Mesendoderm (in vitro differentiated cells): Measurements from ENCODE around the gene RNF217.

Experiments
- DNase-seq: peaks from one replicate; pipeline ENCODE4 v3.0.0; 2013
- H2AK5ac ChIP-seq: 2 replicates; pipeline ENCODE4 v1.6.1; 2013; ENCODE audit warnings: low read length, inconsistent platforms
- H2BK120ac ChIP-seq: 2 replicates; pipeline ENCODE4 v1.6.1; 2013; ENCODE audit warnings: low read depth, mild to moderate bottlenecking, low read length, moderate library complexity, mixed read lengths
- H2BK15ac ChIP-seq: replicated peaks from 2 replicates; pipeline ENCODE4 v1.6.1; 2013; ENCODE audit warnings: low read depth, mild to moderate bottlenecking, moderate library complexity
- H2BK5ac ChIP-seq: 2 replicates; pipeline ENCODE4 v1.6.1; 2013; ENCODE audit warnings: low read length, inconsistent platforms
- H3K18ac ChIP-seq: 2 replicates; pipeline ENCODE4 v1.6.1; 2013; ENCODE audit warnings: mild to moderate bottlenecking, low read length, mixed read lengths
- H3K23ac ChIP-seq: one replicate; pipeline ENCODE4 v1.6.1; 2013; ENCODE audit warnings: low read length
- H3K27ac ChIP-seq: 2 replicates; pipeline ENCODE4 v1.5.1; 2013; ENCODE audit warnings: low read depth, mild to moderate bottlenecking, inconsistent platforms, low read length, moderate library complexity
- H3K27me3 ChIP-seq: 2 replicates; pipeline ENCODE4 v1.6.1; 2013; ENCODE audit warnings: low read length, control low read depth, mild to moderate bottlenecking, inconsistent platforms; ENCODE audit not compliant: insufficient read depth, poor library complexity
- H3K36me3 ChIP-seq: 2 replicates; pipeline ENCODE4 v1.6.1; 2013; ENCODE audit warnings: low read length, inconsistent platforms; ENCODE audit not compliant: control insufficient read depth, insufficient read depth
- H3K4ac ChIP-seq: one replicate; pipeline ENCODE4 v1.6.1; 2013; ENCODE audit warnings: low read depth, mild to moderate bottlenecking, low read length, moderate library complexity
- H3K4me1 ChIP-seq: 2 replicates; pipeline ENCODE4 v1.6.1; 2013; ENCODE audit warnings: low read depth, low read length, inconsistent platforms; ENCODE audit not compliant: control insufficient read depth
- H3K4me2 ChIP-seq: 2 replicates; pipeline ENCODE4 v1.6.1; 2013; ENCODE audit warnings: low read length
- H3K4me3 ChIP-seq: 2 replicates; pipeline ENCODE4 v1.5.1; 2013; ENCODE audit warnings: mild to moderate bottlenecking, low read length
- H3K56ac ChIP-seq: one replicate; pipeline ENCODE4 v1.6.1; 2013; ENCODE audit warnings: low read length
- H3K79me1 ChIP-seq: 2 replicates; pipeline ENCODE4 v1.6.1; 2013; ENCODE audit warnings: low read length, inconsistent platforms
- H3K79me2 ChIP-seq: 2 replicates; pipeline ENCODE4 v1.6.1; 2013; ENCODE audit warnings: mild to moderate bottlenecking, low read length; ENCODE audit not compliant: control insufficient read depth, insufficient read depth
- H3K9ac ChIP-seq: 2 replicates; pipeline ENCODE4 v1.6.1; 2013; ENCODE audit warnings: low read length, inconsistent platforms
- H4K5ac ChIP-seq: one replicate; pipeline ENCODE4 v1.6.1; 2013; ENCODE audit warnings: low read length
- H4K8ac ChIP-seq: one replicate; pipeline ENCODE4 v1.6.1; 2013; ENCODE audit warnings: low read depth, mild to moderate bottlenecking, control low read depth, low read length, moderate library complexity
- WGBS: extraction: QIAGEN DNeasy Blood & Tissue Kit; methylation state at CpG from one replicate; pipeline ENCODE4 v1.1.7; 2013; ENCODE audit warnings: low lambda C conversion rate, missing lambda C conversion rate; ENCODE audit not compliant: insufficient coverage; ENCODE audit errors: extremely low coverage; 5-methylcytosine and 5-hydroxymethylcytosine counted together

The RNF217 gene

DNA sequence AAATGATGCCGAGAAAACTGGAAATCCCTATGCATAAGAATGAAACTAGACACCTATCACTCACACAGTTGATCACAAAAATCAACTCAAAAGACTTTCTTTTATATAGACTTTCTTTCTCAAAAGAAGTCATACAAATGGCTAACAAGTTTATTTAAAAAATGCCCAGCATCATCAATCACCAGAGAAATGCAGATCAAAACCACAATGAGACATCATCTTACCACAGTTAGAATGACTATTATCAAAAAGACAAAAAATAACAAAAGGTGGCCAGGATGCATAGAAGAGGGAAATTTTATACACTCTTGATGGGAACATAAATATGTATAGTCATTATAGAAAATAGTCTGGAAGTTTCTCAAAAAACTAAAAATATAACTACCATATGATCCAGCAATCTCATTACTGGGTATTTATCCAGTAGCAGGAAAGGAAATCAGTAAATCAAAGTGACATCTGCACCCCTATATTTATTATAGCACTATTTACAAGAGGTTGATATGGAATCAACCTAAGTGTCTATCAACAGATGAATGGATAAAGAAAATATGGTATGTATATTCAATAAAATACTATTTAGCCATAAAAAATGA, 3.4 kb upstream of the RNF217 start:
- H3K79me1 ChIP-seq: no peaks in the 10 kb centered on the region
- no peak overlapping the region for H3K27ac ChIP-seq
- no peak overlapping the region for H4K8ac ChIP-seq
- DNase-seq: no peak
- no peak overlapping the region for H3K4me3 ChIP-seq
- no peak overlapping the region for H2BK5ac ChIP-seq
- no peak overlapping the region for H3K9ac ChIP-seq
- no peak overlapping the region for H2AK5ac ChIP-seq
- WGBS: no CpG with 5 or more reads among the region's 1 CpG
- no peak overlapping the region for H3K4ac ChIP-seq
- H3K27me3 ChIP-seq: no peaks in the 10 kb centered on the region
- no peak overlapping the region for H2BK15ac ChIP-seq
- no peak overlapping the region for H2BK120ac ChIP-seq
- H4K5ac ChIP-seq: no peak overlapping the region
- no peak overlapping the region for H3K18ac ChIP-seq
- no peak overlapping the region for H3K4me2 ChIP-seq
- H3K36me3 ChIP-seq: no peaks in the 10 kb centered on the region
- H3K4me1 ChIP-seq: peaks cover 2% of the 10 kb centered on the region
- peaks cover under 1% of the 10 kb centered on the region for H3K79me2 ChIP-seq
- no peak overlapping the region for H3K23ac ChIP-seq
- no peak overlapping the region for H3K56ac ChIP-seq

DNA sequence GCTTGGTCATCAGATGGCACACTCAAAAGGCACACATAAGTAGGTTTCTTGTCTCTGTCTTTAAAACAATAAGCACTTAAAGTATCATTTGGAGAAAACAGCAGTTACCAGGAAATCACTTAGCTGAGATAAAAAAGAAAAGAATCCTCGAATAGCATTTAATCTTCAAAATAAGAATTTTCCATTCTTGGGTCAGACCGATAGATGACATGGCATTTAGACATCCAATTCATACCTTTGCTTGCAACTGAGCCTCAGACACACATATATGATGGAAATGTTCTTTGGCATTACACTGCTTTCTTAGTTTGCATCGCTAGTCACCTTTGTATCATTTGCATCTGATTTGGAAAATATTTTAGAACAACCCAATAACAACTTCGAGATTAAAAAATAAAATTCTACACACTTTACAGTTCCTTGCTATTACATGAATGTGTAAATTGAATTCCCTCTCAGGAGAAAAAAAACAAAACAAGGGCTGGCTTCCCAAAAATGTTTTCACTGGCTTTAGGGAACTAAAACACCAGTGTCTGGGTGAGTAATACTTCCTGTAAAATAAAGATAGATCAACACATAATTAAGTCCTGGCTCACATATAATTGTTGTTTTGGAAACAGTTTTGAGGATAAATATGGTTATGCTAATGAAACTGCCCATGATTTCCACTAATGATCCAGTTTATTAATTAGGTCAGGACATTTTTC, 1.3 kb upstream of the RNF217 start:
- Histone ChIP-seq H2BK15ac (no peak overlapping the region), H2BK5ac (no peak overlapping the region), H3K4ac (no peak overlapping the region), H2BK120ac (no peak overlapping the region), H4K8ac (no peak overlapping the region), H3K4me2 (no peak overlapping the region), H3K27ac (no peak overlapping the region), H3K18ac (no peak overlapping the region), H2AK5ac (no peak overlapping the region), H3K79me1 (peaks cover 3% of the 10 kb centered on the region), H3K4me3 (no peak overlapping the region), H3K36me3 (no peaks in the 10 kb centered on the region), H3K9ac (no peak overlapping the region), H3K79me2 (peaks cover 14% of the 10 kb centered on the region), H3K27me3 (no peaks in the 10 kb centered on the region), H4K5ac (no peak overlapping the region), H3K23ac (no peak overlapping the region), H3K4me1 (peaks cover 6% of the 10 kb centered on the region), H3K56ac (no peak overlapping the region)
- WGBS: no CpG with 5 or more reads among the region's 4 CpGs
- no peak for DNase-seq

DNA sequence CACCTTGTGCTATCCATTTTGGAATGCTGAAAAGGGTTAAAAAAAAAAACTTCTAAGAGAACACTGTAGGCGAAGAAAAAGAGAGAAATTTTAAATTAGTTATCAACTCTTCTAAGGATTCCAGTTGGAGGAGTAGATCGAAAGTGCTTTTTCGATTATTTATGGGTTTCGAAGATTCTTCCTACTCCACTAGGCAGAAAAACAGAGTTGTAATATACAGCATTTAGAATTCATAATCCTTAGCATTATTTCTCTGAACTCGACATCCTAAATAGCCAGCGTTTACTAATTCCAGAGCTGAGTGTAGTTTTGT, 817 bp upstream of the RNF217 start:
- no peaks in the 10 kb centered on the region for H3K36me3 ChIP-seq
- H3K4me1 ChIP-seq: peaks cover 6% of the 10 kb centered on the region
- H3K4me2 ChIP-seq: peak overlapping the region; percentile 14
- no peaks in the 10 kb centered on the region for H3K27me3 ChIP-seq
- peaks cover 3% of the 10 kb centered on the region for H3K79me1 ChIP-seq
- H2BK5ac ChIP-seq: no peak overlapping the region
- H3K4me3 ChIP-seq: peak overlapping the region; percentile 44
- H3K9ac ChIP-seq: peak overlapping the region; percentile 61
- no peak overlapping the region for H3K4ac ChIP-seq
- H3K27ac ChIP-seq: no peak overlapping the region
- DNase-seq: no peak
- H3K23ac ChIP-seq: no peak overlapping the region
- no peak overlapping the region for H3K18ac ChIP-seq
- H2BK15ac ChIP-seq: no peak overlapping the region
- H3K56ac ChIP-seq: peak overlapping the region; percentile 96
- no peak overlapping the region for H2AK5ac ChIP-seq
- WGBS: no CpG with 5 or more reads among the region's 6 CpGs
- no peak overlapping the region for H4K5ac ChIP-seq
- peaks cover 14% of the 10 kb centered on the region for H3K79me2 ChIP-seq
- no peak overlapping the region for H2BK120ac ChIP-seq
- no peak overlapping the region for H4K8ac ChIP-seq

DNA sequence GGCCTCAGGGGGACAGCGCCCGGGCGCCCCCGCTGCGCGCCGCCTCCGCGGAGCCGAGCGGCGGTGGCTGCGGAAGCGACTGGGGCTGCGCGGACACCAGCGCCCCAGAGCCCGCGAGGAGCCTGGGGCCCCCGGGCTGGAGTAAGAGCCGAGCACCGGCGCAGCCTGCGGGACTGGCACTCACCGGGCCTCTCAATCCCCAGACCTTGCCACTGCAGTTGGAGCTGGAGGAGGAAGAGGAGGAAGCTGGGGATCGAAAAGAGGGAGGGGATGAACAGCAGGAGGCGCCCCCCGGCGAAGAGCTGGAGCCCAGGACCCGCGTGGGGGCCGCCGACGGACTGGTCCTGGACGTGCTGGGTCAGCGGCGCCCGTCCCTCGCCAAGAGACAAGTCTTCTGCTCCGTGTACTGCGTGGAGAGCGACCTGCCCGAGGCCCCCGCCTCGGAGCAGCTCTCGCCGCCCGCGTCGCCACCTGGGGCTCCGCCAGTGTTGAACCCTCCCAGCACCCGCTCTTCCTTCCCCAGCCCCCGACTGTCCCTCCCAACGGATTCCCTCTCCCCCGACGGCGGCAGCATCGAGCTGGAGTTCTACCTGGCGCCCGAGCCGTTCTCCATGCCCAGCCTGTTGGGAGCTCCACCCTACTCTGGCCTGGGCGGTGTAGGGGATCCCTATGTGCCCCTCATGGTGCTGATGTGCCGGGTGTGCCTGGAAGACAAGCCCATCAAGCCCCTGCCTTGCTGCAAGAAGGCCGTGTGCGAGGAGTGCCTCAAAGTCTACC, 590 bp downstream of the RNF217 start:
- no peak overlapping the region for H2BK15ac ChIP-seq
- H3K4me3 ChIP-seq: peak overlapping the region; percentile 44
- no peaks in the 10 kb centered on the region for H3K27me3 ChIP-seq
- no CpG with 5 or more reads among the region's 65 CpGs for WGBS
- peak overlapping the region; percentile 61 for H3K9ac ChIP-seq
- H2BK120ac ChIP-seq: peak overlapping the region; percentile 86
- H2BK5ac ChIP-seq: peak overlapping the region; percentile 27
- H3K36me3 ChIP-seq: no peaks in the 10 kb centered on the region
- H3K4ac ChIP-seq: peak overlapping the region; percentile 84
- peak overlapping the region; percentile 96 for H3K56ac ChIP-seq
- H3K18ac ChIP-seq: peak overlapping the region; percentile 97
- peaks cover 17% of the 10 kb centered on the region for H3K79me2 ChIP-seq
- peak overlapping the region; percentile 66 for H3K23ac ChIP-seq
- no peak overlapping the region for H2AK5ac ChIP-seq
- peak overlapping the region; percentile 72 for H3K27ac ChIP-seq
- H4K8ac ChIP-seq: peak overlapping the region; percentile 67
- H3K4me2 ChIP-seq: peak overlapping the region; percentile 7
- H4K5ac ChIP-seq: no peak overlapping the region
- DNase-seq: peak; percentile 75
- H3K79me1 ChIP-seq: peaks cover 5% of the 10 kb centered on the region
- peaks cover 6% of the 10 kb centered on the region for H3K4me1 ChIP-seq

DNA sequence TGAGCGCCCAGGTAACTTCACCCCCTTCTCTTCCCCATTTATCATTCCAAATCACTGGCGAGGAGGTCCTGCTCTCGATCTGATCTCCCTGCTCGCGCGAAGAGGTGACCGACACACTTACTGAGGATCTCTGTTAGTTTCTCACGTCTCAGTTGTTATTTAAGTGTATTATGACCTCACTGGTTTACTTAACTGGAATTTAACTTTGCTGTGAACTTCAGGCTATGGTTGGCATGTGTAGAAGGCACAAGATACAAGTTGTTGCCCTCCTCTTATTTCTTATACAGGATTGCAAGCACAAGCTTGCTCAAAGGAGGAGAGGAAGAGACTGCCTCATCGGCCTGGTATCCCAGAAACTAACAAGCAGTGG, 1.2 kb downstream of the RNF217 start:
- H2BK5ac ChIP-seq: no peak overlapping the region
- H3K56ac ChIP-seq: peak overlapping the region; percentile 96

More for the DNA sequence above, 1.2 kb downstream of the RNF217 start:
- H3K9ac ChIP-seq: peak overlapping the region; percentile 61
- H4K5ac ChIP-seq: no peak overlapping the region
- WGBS: no CpG with 5 or more reads among the region's 9 CpGs
- H3K36me3 ChIP-seq: no peaks in the 10 kb centered on the region
- H3K27ac ChIP-seq: peak overlapping the region; percentile 72
- peaks cover 17% of the 10 kb centered on the region for H3K79me2 ChIP-seq
- H3K4ac ChIP-seq: peak overlapping the region; percentile 84
- peak overlapping the region; percentile 59 for H3K23ac ChIP-seq
- no peak overlapping the region for H2BK15ac ChIP-seq
- peaks cover 5% of the 10 kb centered on the region for H3K79me1 ChIP-seq
- DNase-seq: peak; percentile 67
- peaks cover 6% of the 10 kb centered on the region for H3K4me1 ChIP-seq
- peak overlapping the region; percentile 97 for H3K18ac ChIP-seq
- H2BK120ac ChIP-seq: no peak overlapping the region
- H3K4me2 ChIP-seq: peak overlapping the region; percentile 7
- no peaks in the 10 kb centered on the region for H3K27me3 ChIP-seq
- H2AK5ac ChIP-seq: no peak overlapping the region
- H4K8ac ChIP-seq: no peak overlapping the region
- peak overlapping the region; percentile 44 for H3K4me3 ChIP-seq
